Coronary artery (tissue), 2 donors: ENCODE results near the gene TPSB2.
"Not testable (repeated sequence)": the region's sequence is repeated elsewhere in the genome, so short reads cannot be mapped to it uniquely, and the experiment has no call there.

ENCODE experiments used
- DNase-seq: peaks from one replicate; pipeline ENCODE4 v3.0.0-alpha.2; 2017; ENCODE audit warnings: low spot score
- H3K27ac ChIP-seq, 2 donors: fragments of 200-600 bp; sonication (generic); one replicate each; pipeline ENCODE4 v1.5.1; 2016 to 2019
- H3K4me3 ChIP-seq: fragments of 200-600 bp; sonication (generic); 2 replicates; pipeline ENCODE4 v1.5.1; 2016; ENCODE audit warnings: mild to moderate bottlenecking, moderate library complexity
- TF ChIP-seq, protein P1 (sequence below): fragments of 200-600 bp; sonication (generic); IDR thresholded peaks from one replicate; pipeline ENCODE4 v1.5.1; 2019; ENCODE audit warnings: antibody characterized with exemption

Gene TPSB2

GRCh38 chr16:1206326-1206725 is 23.7 kb downstream of the TPSB2 start:
- H3K4me3 ChIP-seq = no peak overlapping the region
- TF ChIP-seq, protein P1, sequence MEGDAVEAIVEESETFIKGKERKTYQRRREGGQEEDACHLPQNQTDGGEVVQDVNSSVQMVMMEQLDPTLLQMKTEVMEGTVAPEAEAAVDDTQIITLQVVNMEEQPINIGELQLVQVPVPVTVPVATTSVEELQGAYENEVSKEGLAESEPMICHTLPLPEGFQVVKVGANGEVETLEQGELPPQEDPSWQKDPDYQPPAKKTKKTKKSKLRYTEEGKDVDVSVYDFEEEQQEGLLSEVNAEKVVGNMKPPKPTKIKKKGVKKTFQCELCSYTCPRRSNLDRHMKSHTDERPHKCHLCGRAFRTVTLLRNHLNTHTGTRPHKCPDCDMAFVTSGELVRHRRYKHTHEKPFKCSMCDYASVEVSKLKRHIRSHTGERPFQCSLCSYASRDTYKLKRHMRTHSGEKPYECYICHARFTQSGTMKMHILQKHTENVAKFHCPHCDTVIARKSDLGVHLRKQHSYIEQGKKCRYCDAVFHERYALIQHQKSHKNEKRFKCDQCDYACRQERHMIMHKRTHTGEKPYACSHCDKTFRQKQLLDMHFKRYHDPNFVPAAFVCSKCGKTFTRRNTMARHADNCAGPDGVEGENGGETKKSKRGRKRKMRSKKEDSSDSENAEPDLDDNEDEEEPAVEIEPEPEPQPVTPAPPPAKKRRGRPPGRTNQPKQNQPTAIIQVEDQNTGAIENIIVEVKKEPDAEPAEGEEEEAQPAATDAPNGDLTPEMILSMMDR = no peak
- H3K27ac ChIP-seq = no peak overlapping the region
- no peak for DNase-seq

GRCh38 chr16:1204933-1205332 is 25.1 kb downstream of the TPSB2 start:
- TF ChIP-seq, protein P1 = no peak
- no peak for DNase-seq
- Histone ChIP-seq H3K4me3 (no peak overlapping the region), H3K27ac (no peak overlapping the region)

DNA sequence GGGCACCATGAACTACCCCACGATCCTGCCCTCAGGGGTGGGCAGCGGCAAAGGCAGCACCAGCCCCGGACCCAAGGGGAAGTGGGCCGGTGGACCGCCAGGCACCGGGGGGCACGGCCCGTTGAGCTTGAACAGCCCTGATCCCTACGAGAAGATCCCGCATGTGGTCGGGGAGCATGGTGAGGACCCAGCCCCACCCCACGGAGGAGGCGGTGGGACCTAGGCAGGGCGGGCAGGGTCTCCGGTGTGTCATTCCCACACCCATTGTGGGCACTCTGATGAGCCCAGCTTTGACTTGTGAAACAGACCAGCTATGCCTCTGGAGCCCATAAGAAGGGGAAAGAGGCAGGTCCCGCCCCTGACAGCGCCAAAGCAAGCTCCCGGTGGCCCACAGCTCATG is 27.7 kb downstream of the TPSB2 start:
- TF ChIP-seq, protein P1 = no peak
- no peak for DNase-seq
- H3K4me3 ChIP-seq = no peak overlapping the region
- no peak overlapping the region for H3K27ac ChIP-seq

DNA sequence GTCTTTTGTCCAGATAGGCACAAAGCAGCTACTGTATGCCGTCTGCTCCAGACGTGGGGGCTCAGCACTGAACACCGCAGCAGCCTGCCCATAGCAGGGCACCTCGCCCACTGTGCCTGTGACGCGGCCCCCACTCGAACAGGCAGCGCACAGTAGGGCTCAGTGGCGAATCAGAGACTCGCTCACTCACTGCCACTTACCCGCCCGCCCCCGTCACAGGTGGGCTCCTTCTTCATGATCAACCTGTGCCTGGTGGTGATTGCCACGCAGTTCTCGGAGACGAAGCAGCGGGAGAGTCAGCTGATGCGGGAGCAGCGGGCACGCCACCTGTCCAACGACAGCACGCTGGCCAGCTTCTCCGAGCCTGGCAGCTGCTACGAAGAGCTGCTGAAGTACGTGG is 28.5 kb downstream of the TPSB2 start:
- no peak overlapping the region for H3K4me3 ChIP-seq
- TF ChIP-seq, protein P1 = no peak
- no peak overlapping the region for H3K27ac ChIP-seq
- no peak for DNase-seq

DNA sequence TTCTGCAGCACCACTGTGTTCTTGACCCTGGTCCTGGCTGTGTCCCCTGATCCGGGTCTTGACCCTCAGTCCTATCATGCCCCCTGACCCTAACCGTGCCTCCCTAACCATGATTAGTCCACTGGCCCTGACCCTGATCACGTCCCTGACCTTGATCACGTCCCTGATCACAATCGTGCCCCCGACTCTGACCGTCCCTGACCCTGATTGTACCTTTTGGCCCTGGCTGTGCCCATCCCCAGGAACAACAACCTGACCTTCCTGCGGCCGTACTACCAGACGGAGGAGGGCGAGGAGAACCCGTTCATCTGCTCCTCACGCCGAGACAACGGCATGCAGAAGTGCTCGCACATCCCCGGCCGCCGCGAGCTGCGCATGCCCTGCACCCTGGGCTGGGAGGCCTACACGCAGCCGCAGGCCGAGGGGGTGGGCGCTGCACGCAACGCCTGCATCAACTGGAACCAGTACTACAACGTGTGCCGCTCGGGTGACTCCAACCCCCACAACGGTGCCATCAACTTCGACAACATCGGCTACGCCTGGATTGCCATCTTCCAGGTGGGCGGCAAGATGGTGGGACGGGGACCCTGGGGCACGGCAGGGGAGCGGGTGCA is 29.9 kb downstream of the TPSB2 start:
- no peak for DNase-seq

DNA sequence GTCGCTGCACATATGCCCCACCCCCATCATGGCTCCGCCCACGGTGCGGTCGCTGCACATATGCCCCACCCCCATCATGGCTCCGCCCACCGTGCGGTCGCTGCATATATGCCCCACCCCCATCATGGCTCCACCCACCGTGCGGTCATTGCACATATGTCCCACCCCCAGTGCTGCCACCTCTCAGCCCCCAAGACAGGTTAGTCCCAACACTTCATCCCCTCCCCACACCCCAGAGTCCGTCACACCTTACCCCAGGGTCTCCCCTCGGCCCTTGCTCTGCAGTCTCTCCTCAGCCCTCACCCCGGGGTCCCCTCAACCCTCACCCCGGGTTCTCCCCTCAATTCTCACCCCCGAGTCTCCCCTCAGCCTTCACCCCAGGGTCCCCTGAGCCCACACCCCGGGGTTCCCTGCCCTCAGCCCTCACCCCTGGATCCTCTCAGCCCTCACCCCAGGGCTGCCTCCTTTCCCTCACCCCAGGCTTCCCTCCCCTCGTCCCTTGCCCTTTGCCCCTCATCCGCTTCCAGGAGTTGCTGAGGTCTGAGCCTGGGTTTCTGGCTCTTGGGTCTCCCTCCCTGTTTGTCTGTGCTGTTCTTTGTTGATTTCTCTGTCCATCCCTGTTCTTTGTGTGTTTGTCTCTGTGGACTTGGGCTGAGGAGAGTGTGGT is 30.5 kb downstream of the TPSB2 start:
- Histone ChIP-seq H3K4me3 (no peak overlapping the region), H3K27ac (no peak overlapping the region)
- DNase-seq = no peak
- TF ChIP-seq, protein P1 = no peak

More for the DNA sequence above, 29.9 kb downstream of the TPSB2 start:
- Histone ChIP-seq H3K27ac (no peak overlapping the region), H3K4me3 (no peak overlapping the region)
- TF ChIP-seq, protein P1 = no peak

DNA sequence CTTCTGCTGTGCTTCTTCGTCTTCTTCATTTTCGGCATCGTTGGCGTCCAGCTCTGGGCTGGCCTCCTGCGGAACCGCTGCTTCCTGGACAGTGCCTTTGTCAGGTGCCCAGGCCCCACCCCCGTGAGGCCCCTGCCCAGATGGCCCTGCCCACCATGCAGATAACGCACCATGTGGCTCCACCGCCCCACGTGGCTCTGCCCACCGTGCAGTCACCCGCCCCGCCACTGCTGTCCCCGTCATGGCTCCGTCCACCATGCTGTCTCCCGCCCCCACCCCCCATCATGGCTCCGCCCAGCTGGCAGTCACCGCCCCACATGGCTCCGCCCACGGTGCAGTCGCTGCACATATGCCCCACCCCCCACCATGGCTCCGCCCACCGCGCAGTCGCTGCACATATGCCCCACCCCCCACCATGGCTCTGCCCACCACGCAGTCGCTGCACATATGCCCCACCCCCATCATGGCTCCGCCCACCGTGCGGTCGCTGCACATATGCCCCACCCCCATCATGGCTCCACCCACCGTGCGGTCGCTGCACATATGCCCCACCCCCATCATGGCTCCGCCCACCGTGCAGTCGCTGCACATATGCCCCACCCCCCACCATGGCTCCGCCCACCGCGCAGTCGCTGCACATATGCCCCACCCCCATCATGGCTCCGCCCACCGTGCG is 31.2 kb downstream of the TPSB2 start:
- not testable (repeated sequence) for H3K4me3 ChIP-seq, H3K27ac ChIP-seq, DNase-seq
